Fibroblast of skin of abdomen (primary cell): ENCODE results near the gene CAMSAP1.
"Not testable (repeated sequence)": the region's sequence is repeated elsewhere in the genome, so short reads cannot be mapped to it uniquely, and the experiment has no call there.

ENCODE experiments used
- DNase-seq: peaks from one replicate; pipeline ENCODE4 v3.0.0-alpha.2; 2013

The CAMSAP1 gene

GRCh38 chr9:135920973-135921585 lies 13.7 kb upstream of the CAMSAP1 start:
- DNase-seq, result no peak

- DNase-seq, result no peak
Measured at GRCh38 chr9:135920256-135920930, 13.0 kb upstream of the CAMSAP1 start.

- no peak for DNase-seq
Measured at GRCh38 chr9:135919318-135919890, 12.1 kb upstream of the CAMSAP1 start.

- DNase-seq, result not testable (repeated sequence)
Measured at GRCh38 chr9:135916227-135916626, 8.9 kb upstream of the CAMSAP1 start.

GRCh38 chr9:135914921-135915320 lies 7.6 kb upstream of the CAMSAP1 start:
- peak; percentile 31 for DNase-seq

- DNase-seq, result not testable (repeated sequence)
Measured at GRCh38 chr9:135911233-135911632, 3.9 kb upstream of the CAMSAP1 start.

- DNase-seq, result no peak
Measured at GRCh38 chr9:135910757-135911156, 3.4 kb upstream of the CAMSAP1 start.

GRCh38 chr9:135910216-135910615 lies 2.9 kb upstream of the CAMSAP1 start:
- no peak for DNase-seq

- DNase-seq, result no peak
Measured at GRCh38 chr9:135909371-135909770, 2.0 kb upstream of the CAMSAP1 start.

GRCh38 chr9:135908754-135909204 lies 1.4 kb upstream of the CAMSAP1 start:
- DNase-seq, result no peak

GRCh38 chr9:135908093-135908753 lies 877 bp upstream of the CAMSAP1 start:
- DNase-seq, result no peak

GRCh38 chr9:135907006-135907430 lies 328 bp downstream of the CAMSAP1 start:
- no peak for DNase-seq

- peak; percentile 25 for DNase-seq
Measured at GRCh38 chr9:135906291-135907005, 898 bp downstream of the CAMSAP1 start.

- no peak for DNase-seq
Measured at GRCh38 chr9:135905380-135906258, 1.7 kb downstream of the CAMSAP1 start.

- no peak for DNase-seq
Measured at GRCh38 chr9:135903786-135904520, 3.4 kb downstream of the CAMSAP1 start.

GRCh38 chr9:135903358-135903656 lies 4.0 kb downstream of the CAMSAP1 start:
- DNase-seq, result no peak

- DNase-seq, result no peak
Measured at GRCh38 chr9:135902655-135903357, 4.5 kb downstream of the CAMSAP1 start.

GRCh38 chr9:135901826-135902225 lies 5.5 kb downstream of the CAMSAP1 start:
- no peak for DNase-seq

- no peak for DNase-seq
Measured at GRCh38 chr9:135901031-135901758, 6.2 kb downstream of the CAMSAP1 start.
